LNCaP clone FGC (cell line): ENCODE results near the gene CEP192.
A peak's percentile ranks its signal among the peaks of the same experiment; 100 is the strongest.

Experiments
- DNase-seq: peaks from one replicate; pipeline ENCODE4 v3.0.0-alpha.2; 2011; ENCODE audit warnings: low read depth
- H3K4me3 ChIP-seq: 2 replicates; pipeline ENCODE4 v1.5.1; 2011; ENCODE audit warnings: mild to moderate bottlenecking, low read depth, low read length, control low read depth
- TF ChIP-seq, protein P1 (sequence below): IDR thresholded peaks from 2 replicates; pipeline ENCODE4 v1.5.1; 2012; ENCODE audit warnings: mild to moderate bottlenecking; ENCODE audit not compliant: control insufficient read depth, insufficient read depth; ENCODE audit errors: extremely low read depth

Gene CEP192

DNA sequence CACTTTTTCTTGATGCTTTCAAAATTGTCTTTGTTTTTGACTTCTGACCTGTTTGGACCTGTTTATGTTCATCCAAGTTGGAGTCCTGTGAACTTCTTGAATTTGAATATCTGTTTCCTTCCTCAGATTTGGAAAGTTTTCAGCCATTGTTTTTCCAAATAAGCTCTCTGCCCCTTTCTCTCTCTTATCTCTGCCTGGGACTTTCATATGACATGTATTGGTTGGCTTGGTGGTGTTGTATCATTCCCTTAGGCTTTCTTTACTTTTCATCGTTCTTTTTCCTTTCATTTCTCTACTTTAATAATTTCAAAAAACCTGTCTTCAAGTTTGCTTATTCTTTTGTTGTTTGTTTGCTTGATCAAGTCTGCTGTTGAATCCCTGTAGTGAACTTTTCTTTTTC lies 167.3 kb downstream of the CEP192 start:
- DNase-seq, result no peak
- TF ChIP-seq, protein P1, sequence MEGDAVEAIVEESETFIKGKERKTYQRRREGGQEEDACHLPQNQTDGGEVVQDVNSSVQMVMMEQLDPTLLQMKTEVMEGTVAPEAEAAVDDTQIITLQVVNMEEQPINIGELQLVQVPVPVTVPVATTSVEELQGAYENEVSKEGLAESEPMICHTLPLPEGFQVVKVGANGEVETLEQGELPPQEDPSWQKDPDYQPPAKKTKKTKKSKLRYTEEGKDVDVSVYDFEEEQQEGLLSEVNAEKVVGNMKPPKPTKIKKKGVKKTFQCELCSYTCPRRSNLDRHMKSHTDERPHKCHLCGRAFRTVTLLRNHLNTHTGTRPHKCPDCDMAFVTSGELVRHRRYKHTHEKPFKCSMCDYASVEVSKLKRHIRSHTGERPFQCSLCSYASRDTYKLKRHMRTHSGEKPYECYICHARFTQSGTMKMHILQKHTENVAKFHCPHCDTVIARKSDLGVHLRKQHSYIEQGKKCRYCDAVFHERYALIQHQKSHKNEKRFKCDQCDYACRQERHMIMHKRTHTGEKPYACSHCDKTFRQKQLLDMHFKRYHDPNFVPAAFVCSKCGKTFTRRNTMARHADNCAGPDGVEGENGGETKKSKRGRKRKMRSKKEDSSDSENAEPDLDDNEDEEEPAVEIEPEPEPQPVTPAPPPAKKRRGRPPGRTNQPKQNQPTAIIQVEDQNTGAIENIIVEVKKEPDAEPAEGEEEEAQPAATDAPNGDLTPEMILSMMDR, result no peak
- no peak overlapping the region for H3K4me3 ChIP-seq

DNA sequence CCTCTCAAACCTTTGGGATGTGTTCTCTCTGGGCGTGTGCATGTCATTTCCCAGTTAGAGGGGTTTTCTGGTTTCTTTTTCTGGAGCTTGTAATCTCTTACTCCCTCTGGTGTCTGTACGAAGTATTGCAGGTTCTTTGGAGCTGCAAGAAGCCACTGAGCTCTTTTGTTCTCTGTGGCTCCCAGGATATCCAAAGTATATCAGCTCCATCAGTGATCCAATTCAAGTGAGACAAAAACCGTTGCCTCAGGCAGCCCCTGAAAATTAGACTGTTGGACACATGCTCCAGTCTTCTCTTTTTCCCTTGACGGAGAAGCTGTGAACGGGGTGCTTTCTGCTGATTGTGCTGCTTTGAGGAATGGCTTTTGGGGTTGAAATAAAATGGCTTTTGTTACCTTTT lies 168.4 kb downstream of the CEP192 start:
- no peak overlapping the region for H3K4me3 ChIP-seq
- peak; percentile 23 for DNase-seq
- TF ChIP-seq, protein P1, result peak; percentile 60

GRCh38 chr18:13161276-13161899 lies 170.2 kb downstream of the CEP192 start:
- TF ChIP-seq, protein P1, result no peak
- DNase-seq, result no peak
- no peak overlapping the region for H3K4me3 ChIP-seq

DNA sequence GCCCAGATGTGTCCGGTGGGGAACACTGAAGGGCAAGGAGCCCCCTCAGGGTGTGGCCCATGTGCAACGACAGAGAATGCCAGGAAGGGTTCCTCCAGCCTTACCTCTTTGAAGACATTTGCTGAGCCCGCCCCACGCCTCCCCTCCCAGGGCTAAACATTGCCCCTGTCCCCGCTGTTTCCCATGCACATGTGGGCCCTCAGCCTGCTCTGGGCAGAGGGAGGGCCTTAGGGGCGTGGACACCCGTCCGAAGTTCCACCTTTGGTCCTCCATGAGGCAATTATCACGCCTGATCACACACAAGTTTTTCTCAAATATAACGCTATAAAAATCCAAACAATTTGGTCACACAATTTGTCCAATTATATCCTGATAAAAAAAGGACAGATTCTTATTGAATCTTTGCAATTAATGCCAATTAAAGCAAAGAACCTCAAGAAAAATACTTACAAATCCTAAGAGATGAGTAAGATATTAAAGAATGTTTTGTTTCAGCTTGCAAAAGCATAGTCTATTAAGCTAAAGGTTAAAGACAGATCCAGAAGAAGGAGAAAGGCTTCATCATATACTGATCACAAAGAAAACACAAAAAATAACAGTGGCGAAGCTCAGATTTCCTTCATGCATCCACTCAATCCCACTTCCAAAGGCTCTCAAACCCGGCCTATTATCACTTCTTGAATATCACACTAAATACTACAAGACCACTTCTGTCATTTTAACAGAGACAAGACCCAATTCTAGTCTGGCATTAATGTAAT lies 172.2 kb downstream of the CEP192 start:
- TF ChIP-seq, protein P1, result no peak
- no peak for DNase-seq

DNA sequence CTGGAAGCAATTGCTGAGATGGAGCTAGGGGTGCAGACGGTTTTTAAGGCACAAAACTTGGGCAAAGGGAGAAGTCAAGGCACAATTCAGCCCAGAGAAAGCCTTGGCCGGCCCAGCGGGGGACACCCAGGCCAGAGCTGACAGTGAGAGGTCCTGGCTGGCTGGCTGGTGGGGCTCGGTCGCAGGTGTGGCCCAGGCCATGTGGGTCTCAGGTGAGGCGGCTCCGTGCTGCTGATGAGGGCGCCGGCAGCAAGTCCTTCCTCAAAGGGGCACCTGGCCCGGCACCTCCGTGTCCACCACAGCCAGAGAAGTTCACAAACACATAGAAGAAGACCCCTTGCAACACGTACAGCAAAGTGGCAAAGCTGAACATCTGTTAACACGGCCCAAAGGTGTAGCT lies 173.2 kb downstream of the CEP192 start:
- no peak for DNase-seq
- no peak overlapping the region for H3K4me3 ChIP-seq
- TF ChIP-seq, protein P1, result no peak

More for the DNA sequence above, 172.2 kb downstream of the CEP192 start:
- H3K4me3 ChIP-seq, result no peak overlapping the region

- TF ChIP-seq, protein P1, result no peak
- DNase-seq, result no peak
Measured at GRCh38 chr18:13165636-13166423, 174.7 kb downstream of the CEP192 start.

More at GRCh38 chr18:13165636-13166423, 174.7 kb downstream of the CEP192 start:
- no peak overlapping the region for H3K4me3 ChIP-seq
